Measurements from ENCODE around the gene CTTN. TPM values are rescaled to one million over a fixed set of nuclear protein-coding genes. Genes with fewer than 3 reads are reported as not detected.
A peak's percentile ranks its signal among the peaks of the same experiment; 100 is the strongest.

CTTN gene
- total and polyA plus RNA-seq, 7 experiments from 2014 or later, result 0.07 to 2.6 (median 1.8) TPM; not detected in 1

GRCh38 chr11:70481625-70482528 lies 83.5 kb downstream of the CTTN start:
- H3K4me1 ChIP-seq (ENCODE audit: control insufficient read depth in 2 of 2, insufficient read depth in 2 of 2, low read length in 2 of 2), result no peaks in the 10 kb centered on the region
- no peak for DNase-seq
- no peak overlapping the region for H3K4me3 Mint-ChIP-seq

GRCh38 chr11:70482529-70482917 lies 84.2 kb downstream of the CTTN start:
- H3K27ac ChIP-seq (ENCODE audit: low read depth, low read length), result no peak overlapping the region
- DNase-seq (no peak), ATAC-seq (peak; percentile 16)
- peaks cover 0 to 9% (median 0%) of the 10 kb centered on the region in 5 donors for H3K27me3 Mint-ChIP-seq
- H3K4me3 ChIP-seq (ENCODE audit: low read length), result no peak overlapping the region
- no peaks in the 10 kb centered on the region for H3K9me3 ChIP-seq (ENCODE audit: control insufficient read depth in 2 of 3, low read length in 3 of 3)
- no peaks in the 10 kb centered on the region for H3K4me1 Mint-ChIP-seq
- no peak overlapping the region for H3K4me3 Mint-ChIP-seq
- POLR2A ChIA-PET, result no interaction called here
- no peak overlapping the region for H3K27ac Mint-ChIP-seq
- CTCF ChIA-PET, result no interaction called here
- intact Hi-C loops (cut with micrococcal nuclease), result no loop called here
- H3K36me3 ChIP-seq (ENCODE audit: control insufficient read depth in 2 of 3, insufficient read depth in 3 of 3, low read length in 3 of 3), result no peaks in the 10 kb centered on the region
- H3K27me3 ChIP-seq (ENCODE audit: control insufficient read depth in 2 of 2, insufficient read depth in 2 of 2, low read length in 2 of 2), result no peaks in the 10 kb centered on the region
- H3K36me3 Mint-ChIP-seq, result no peaks in the 10 kb centered on the region
- H3K9me3 Mint-ChIP-seq, result no peaks in the 10 kb centered on the region
- H3K4me1 ChIP-seq (ENCODE audit: control insufficient read depth in 2 of 2, insufficient read depth in 2 of 2, low read length in 2 of 2), result no peaks in the 10 kb centered on the region

More at GRCh38 chr11:70481625-70482528, 83.5 kb downstream of the CTTN start:
- ChIA-PET POLR2A (interaction anchor here (0.6 kb wide), 1 partner anchor 738 kb away, joined by 3 read pairs; no protein-coding TSS in a partner anchor), CTCF (no interaction called here)
- Histone ChIP-seq H3K27ac (ENCODE audit: low read depth, low read length) (no peak overlapping the region), H3K27me3 (ENCODE audit: control insufficient read depth in 2 of 2, insufficient read depth in 2 of 2, low read length in 2 of 2) (no peaks in the 10 kb centered on the region), H3K4me3 (ENCODE audit: low read length) (no peak overlapping the region), H3K36me3 (ENCODE audit: control insufficient read depth in 2 of 3, insufficient read depth in 3 of 3, low read length in 3 of 3) (no peaks in the 10 kb centered on the region), H3K9me3 (ENCODE audit: control insufficient read depth in 2 of 3, low read length in 3 of 3) (no peaks in the 10 kb centered on the region)
- peaks cover 0 to 7% (median 0%) of the 10 kb centered on the region in 5 donors for H3K27me3 Mint-ChIP-seq
- no peaks in the 10 kb centered on the region for H3K4me1 Mint-ChIP-seq
- intact Hi-C loops (cut with micrococcal nuclease), result no loop called here
- no peaks in the 10 kb centered on the region for H3K36me3 Mint-ChIP-seq
- H3K9me3 Mint-ChIP-seq, result no peaks in the 10 kb centered on the region
- no peak for ATAC-seq
- H3K27ac Mint-ChIP-seq, result no peak overlapping the region

GRCh38 chr11:70483077-70483861 lies 84.9 kb downstream of the CTTN start:
- Mint-ChIP-seq H3K27ac (no peak overlapping the region), H3K9me3 (peaks cover 0 to 1% (median 0%) of the 10 kb centered on the region in 11 donors), H3K36me3 (no peaks in the 10 kb centered on the region), H3K4me1 (no peaks in the 10 kb centered on the region), H3K4me3 (no peak overlapping the region), H3K27me3 (peaks cover 0 to 12% (median 0%) of the 10 kb centered on the region in 5 donors)
- ChIA-PET POLR2A (no interaction called here), CTCF (no interaction called here)
- Histone ChIP-seq H3K36me3 (ENCODE audit: control insufficient read depth in 2 of 3, insufficient read depth in 3 of 3, low read length in 3 of 3) (no peaks in the 10 kb centered on the region), H3K27ac (ENCODE audit: low read depth, low read length) (no peak overlapping the region), H3K4me1 (ENCODE audit: control insufficient read depth in 2 of 2, insufficient read depth in 2 of 2, low read length in 2 of 2) (no peaks in the 10 kb centered on the region), H3K27me3 (ENCODE audit: control insufficient read depth in 2 of 2, insufficient read depth in 2 of 2, low read length in 2 of 2) (no peaks in the 10 kb centered on the region), H3K4me3 (ENCODE audit: low read length) (no peak overlapping the region), H3K9me3 (ENCODE audit: control insufficient read depth in 2 of 3, low read length in 3 of 3) (no peaks in the 10 kb centered on the region)
- ATAC-seq (peak; percentile 72), DNase-seq (no peak)
- intact Hi-C loops (cut with micrococcal nuclease), result no loop called here

- CTCF ChIA-PET, result no interaction called here
- H3K4me3 ChIP-seq (ENCODE audit: low read length), result no peak overlapping the region
- no peaks in the 10 kb centered on the region for H3K36me3 Mint-ChIP-seq
These were observed 85.6 kb downstream of the CTTN start for GRCh38 chr11:70483917-70484316.

GRCh38 chr11:70485326-70486025 lies 87.1 kb downstream of the CTTN start:
- Histone ChIP-seq H3K36me3 (ENCODE audit: control insufficient read depth in 2 of 3, insufficient read depth in 3 of 3, low read length in 3 of 3) (no peaks in the 10 kb centered on the region), H3K4me3 (ENCODE audit: low read length) (no peak overlapping the region), H3K4me1 (ENCODE audit: control insufficient read depth in 2 of 2, insufficient read depth in 2 of 2, low read length in 2 of 2) (no peaks in the 10 kb centered on the region), H3K27ac (ENCODE audit: low read depth, low read length) (no peak overlapping the region), H3K27me3 (ENCODE audit: control insufficient read depth in 2 of 2, insufficient read depth in 2 of 2, low read length in 2 of 2) (no peaks in the 10 kb centered on the region), H3K9me3 (ENCODE audit: control insufficient read depth in 2 of 3, low read length in 3 of 3) (peaks cover 0 to 5% (median 0%) of the 10 kb centered on the region in 3 experiments)
- intact Hi-C loops (cut with micrococcal nuclease), result no loop called here
- Mint-ChIP-seq H3K9me3 (peaks cover 0 to 4% (median 0%) of the 10 kb centered on the region in 11 donors), H3K27me3 (peaks cover 0 to 12% (median 0%) of the 10 kb centered on the region in 5 donors), H3K4me1 (no peaks in the 10 kb centered on the region), H3K4me3 (no peak overlapping the region), H3K27ac (no peak overlapping the region), H3K36me3 (no peaks in the 10 kb centered on the region)
- DNase-seq, result no peak
- no peak for ATAC-seq
- ChIA-PET POLR2A (no interaction called here), CTCF (no interaction called here)

More at GRCh38 chr11:70483917-70484316, 85.6 kb downstream of the CTTN start:
- Mint-ChIP-seq H3K4me1 (no peaks in the 10 kb centered on the region), H3K4me3 (no peak overlapping the region), H3K27me3 (peaks cover 0 to 12% (median 0%) of the 10 kb centered on the region in 5 donors), H3K27ac (no peak overlapping the region), H3K9me3 (peaks cover 0 to 1% (median 0%) of the 10 kb centered on the region in 11 donors)
- POLR2A ChIA-PET, result no interaction called here
- DNase-seq (no peak), ATAC-seq (no peak)
- no peaks in the 10 kb centered on the region for H3K27me3 ChIP-seq (ENCODE audit: control insufficient read depth in 2 of 2, insufficient read depth in 2 of 2, low read length in 2 of 2)
- no peaks in the 10 kb centered on the region for H3K4me1 ChIP-seq (ENCODE audit: control insufficient read depth in 2 of 2, insufficient read depth in 2 of 2, low read length in 2 of 2)
- H3K27ac ChIP-seq (ENCODE audit: low read depth, low read length), result no peak overlapping the region
- intact Hi-C loops (cut with micrococcal nuclease), result no loop called here
- H3K36me3 ChIP-seq (ENCODE audit: control insufficient read depth in 2 of 3, insufficient read depth in 3 of 3, low read length in 3 of 3), result no peaks in the 10 kb centered on the region
- H3K9me3 ChIP-seq (ENCODE audit: control insufficient read depth in 2 of 3, low read length in 3 of 3), result no peaks in the 10 kb centered on the region

GRCh38 chr11:70486026-70486415 lies 87.7 kb downstream of the CTTN start:
- ChIA-PET CTCF (no interaction called here), POLR2A (no interaction called here)
- Mint-ChIP-seq H3K4me1 (no peaks in the 10 kb centered on the region), H3K27ac (no peak overlapping the region), H3K9me3 (peaks cover 0 to 6% (median under 1%) of the 10 kb centered on the region in 11 donors), H3K36me3 (peaks cover 0 to 5% (median 0%) of the 10 kb centered on the region in 5 donors), H3K27me3 (peaks cover 0 to 12% (median 0%) of the 10 kb centered on the region in 5 donors), H3K4me3 (no peak overlapping the region)
- intact Hi-C loops (cut with micrococcal nuclease), result no loop called here
- no peaks in the 10 kb centered on the region for H3K36me3 ChIP-seq (ENCODE audit: control insufficient read depth in 2 of 3, insufficient read depth in 3 of 3, low read length in 3 of 3)
- H3K27me3 ChIP-seq (ENCODE audit: control insufficient read depth in 2 of 2, insufficient read depth in 2 of 2, low read length in 2 of 2), result no peaks in the 10 kb centered on the region
- DNase-seq, result no peak
- no peak overlapping the region for H3K4me3 ChIP-seq (ENCODE audit: low read length)
- no peaks in the 10 kb centered on the region for H3K4me1 ChIP-seq (ENCODE audit: control insufficient read depth in 2 of 2, insufficient read depth in 2 of 2, low read length in 2 of 2)
- H3K27ac ChIP-seq (ENCODE audit: low read depth, low read length), result no peak overlapping the region
- peaks cover 0 to 10% (median 0%) of the 10 kb centered on the region in 3 experiments for H3K9me3 ChIP-seq (ENCODE audit: control insufficient read depth in 2 of 3, low read length in 3 of 3)
- no peak for ATAC-seq

Data from naive thymus-derived CD4-positive, alpha-beta T cell (primary cell).